Measurements from ENCODE around the gene IFITM1. TPM values are rescaled to one million over a fixed set of nuclear protein-coding genes. Genes with fewer than 3 reads are reported as not detected.
"Not testable (repeated sequence)": the region's sequence is repeated elsewhere in the genome, so short reads cannot be mapped to it uniquely, and the experiment has no call there.

The IFITM1 gene
- polyA plus RNA-seq, 1 donor (not counting 4 experiments of a cell fraction or from before 2014, with no cell fraction given), result 333 TPM

GRCh38 chr11:331358-332060 lies 17.7 kb downstream of the IFITM1 start:
- TF ChIP-seq CTCF (optimal IDR thresholded peaks at IDR 0.05 in 1 of 3, IDR thresholded peaks at IDR 0.05 in 1 of 3, conservative IDR thresholded peaks at IDR 0.05 in 1 of 3; ENCODE audit: extremely low read depth in 1 of 3, insufficient read depth in 2 of 3, low read length in 3 of 3), result no peak
- TF ChIP-seq EZH2 (IDR thresholded peaks at IDR 0.05; ENCODE audit: low read length), result no peak
- H3K4me3 ChIP-seq (ENCODE audit: control insufficient read depth in 2 of 3, extremely low read depth in 1 of 3, insufficient read depth in 2 of 3, low read depth in 1 of 3, low read length in 3 of 3), result no peak overlapping the region
- H3K36me3 ChIP-seq (ENCODE audit: control insufficient read depth in 2 of 2, extremely low read depth in 1 of 2, insufficient read depth in 2 of 2, low read length in 2 of 2), result no peaks in the 10 kb centered on the region
- no peak overlapping the region for H3K9ac ChIP-seq (ENCODE audit: control insufficient read depth, extremely low read depth, insufficient read depth, low read length)
- H3K79me2 ChIP-seq (ENCODE audit: control insufficient read depth, insufficient read depth, low read length), result no peaks in the 10 kb centered on the region
- no peak overlapping the region for H3K27ac ChIP-seq (ENCODE audit: control insufficient read depth, insufficient read depth, low read length)
- FAIRE-seq (no peak), DNase-seq (ENCODE audit: low read depth, low spot score) (no peak)
- H3K27me3 ChIP-seq (ENCODE audit: control insufficient read depth, extremely low read depth, insufficient read depth, low read length), result peaks cover 8% of the 10 kb centered on the region
- dilution Hi-C loops (cut with MboI; ENCODE audit: extremely low pct_ligation_motif_present, low sequenced_read_pairs), result no loop called here
- no peaks in the 10 kb centered on the region for H3K9me1 ChIP-seq (ENCODE audit: control insufficient read depth, extremely low read depth, insufficient read depth, low read length)
- H3K9me3 ChIP-seq (ENCODE audit: control insufficient read depth, low read depth, low read length), result peaks cover 2% of the 10 kb centered on the region
- no peak overlapping the region for H2AFZ ChIP-seq (ENCODE audit: control insufficient read depth, low read length)
- no peak overlapping the region for H3K4me2 ChIP-seq (ENCODE audit: control insufficient read depth, extremely low read depth, insufficient read depth, low read depth, low read length)
- no peaks in the 10 kb centered on the region for H4K20me1 ChIP-seq (ENCODE audit: control insufficient read depth, extremely low read depth, insufficient read depth, low read length)
- H3K4me1 ChIP-seq (ENCODE audit: control insufficient read depth, extremely low read depth, insufficient read depth, low read length), result peaks cover 3% of the 10 kb centered on the region

- H4K20me1 ChIP-seq (ENCODE audit: control insufficient read depth, extremely low read depth, insufficient read depth, low read length), result no peaks in the 10 kb centered on the region
- no peak overlapping the region for H3K4me3 ChIP-seq (ENCODE audit: control insufficient read depth in 2 of 3, extremely low read depth in 1 of 3, insufficient read depth in 2 of 3, low read depth in 1 of 3, low read length in 3 of 3)
- H2AFZ ChIP-seq (ENCODE audit: control insufficient read depth, low read length), result no peak overlapping the region
- H3K9me3 ChIP-seq (ENCODE audit: control insufficient read depth, low read depth, low read length), result peaks cover 2% of the 10 kb centered on the region
- FAIRE-seq (no peak), DNase-seq (ENCODE audit: low read depth, low spot score) (no peak)
- no peaks in the 10 kb centered on the region for H3K79me2 ChIP-seq (ENCODE audit: control insufficient read depth, insufficient read depth, low read length)
- H3K9ac ChIP-seq (ENCODE audit: control insufficient read depth, extremely low read depth, insufficient read depth, low read length), result no peak overlapping the region
- no peak overlapping the region for H3K4me2 ChIP-seq (ENCODE audit: control insufficient read depth, extremely low read depth, insufficient read depth, low read depth, low read length)
- dilution Hi-C loops (cut with MboI; ENCODE audit: extremely low pct_ligation_motif_present, low sequenced_read_pairs), result no loop called here
- H3K27me3 ChIP-seq (ENCODE audit: control insufficient read depth, extremely low read depth, insufficient read depth, low read length), result peaks cover 4% of the 10 kb centered on the region
- TF ChIP-seq EZH2 (IDR thresholded peaks at IDR 0.05; ENCODE audit: low read length), result no peak
- no peak for TF ChIP-seq CTCF (optimal IDR thresholded peaks at IDR 0.05 in 1 of 3, IDR thresholded peaks at IDR 0.05 in 1 of 3, conservative IDR thresholded peaks at IDR 0.05 in 1 of 3; ENCODE audit: extremely low read depth in 1 of 3, insufficient read depth in 2 of 3, low read length in 3 of 3)
- no peaks in the 10 kb centered on the region for H3K9me1 ChIP-seq (ENCODE audit: control insufficient read depth, extremely low read depth, insufficient read depth, low read length)
- H3K36me3 ChIP-seq (ENCODE audit: control insufficient read depth in 2 of 2, extremely low read depth in 1 of 2, insufficient read depth in 2 of 2, low read length in 2 of 2), result no peaks in the 10 kb centered on the region
- H3K27ac ChIP-seq (ENCODE audit: control insufficient read depth, insufficient read depth, low read length), result no peak overlapping the region
- peaks cover 3% of the 10 kb centered on the region for H3K4me1 ChIP-seq (ENCODE audit: control insufficient read depth, extremely low read depth, insufficient read depth, low read length)
Observed at GRCh38 chr11:332651-333480, 19.0 kb downstream of the IFITM1 start.

- H2AFZ ChIP-seq (ENCODE audit: control insufficient read depth, low read length); H3K79me2 ChIP-seq (ENCODE audit: control insufficient read depth, insufficient read depth, low read length); H3K4me1 ChIP-seq (ENCODE audit: control insufficient read depth, extremely low read depth, insufficient read depth, low read length); DNase-seq (ENCODE audit: low read depth, low spot score); H3K9ac ChIP-seq (ENCODE audit: control insufficient read depth, extremely low read depth, insufficient read depth, low read length); H3K27ac ChIP-seq (ENCODE audit: control insufficient read depth, insufficient read depth, low read length); H4K20me1 ChIP-seq (ENCODE audit: control insufficient read depth, extremely low read depth, insufficient read depth, low read length); H3K9me3 ChIP-seq (ENCODE audit: control insufficient read depth, low read depth, low read length); H3K36me3 ChIP-seq (ENCODE audit: control insufficient read depth in 2 of 2, extremely low read depth in 1 of 2, insufficient read depth in 2 of 2, low read length in 2 of 2); FAIRE-seq; H3K9me1 ChIP-seq (ENCODE audit: control insufficient read depth, extremely low read depth, insufficient read depth, low read length); H3K27me3 ChIP-seq (ENCODE audit: control insufficient read depth, extremely low read depth, insufficient read depth, low read length); H3K4me3 ChIP-seq (ENCODE audit: control insufficient read depth in 2 of 3, extremely low read depth in 1 of 3, insufficient read depth in 2 of 3, low read depth in 1 of 3, low read length in 3 of 3); dilution Hi-C loops (cut with MboI; ENCODE audit: extremely low pct_ligation_motif_present, low sequenced_read_pairs): not testable (repeated sequence)
- H3K4me2 ChIP-seq (ENCODE audit: control insufficient read depth, extremely low read depth, insufficient read depth, low read depth, low read length), result peak overlapping the region; percentile 8
Observed at GRCh38 chr11:333616-334263, 19.9 kb downstream of the IFITM1 start.

Measured in keratinocyte (primary cell).